Measurements from ENCODE around the gene PTPRG. TPM values are rescaled to one million over a fixed set of nuclear protein-coding genes. Genes with fewer than 3 reads are reported as not detected.

The PTPRG gene
- polyA plus RNA-seq, 3 donors: not detected

DNA sequence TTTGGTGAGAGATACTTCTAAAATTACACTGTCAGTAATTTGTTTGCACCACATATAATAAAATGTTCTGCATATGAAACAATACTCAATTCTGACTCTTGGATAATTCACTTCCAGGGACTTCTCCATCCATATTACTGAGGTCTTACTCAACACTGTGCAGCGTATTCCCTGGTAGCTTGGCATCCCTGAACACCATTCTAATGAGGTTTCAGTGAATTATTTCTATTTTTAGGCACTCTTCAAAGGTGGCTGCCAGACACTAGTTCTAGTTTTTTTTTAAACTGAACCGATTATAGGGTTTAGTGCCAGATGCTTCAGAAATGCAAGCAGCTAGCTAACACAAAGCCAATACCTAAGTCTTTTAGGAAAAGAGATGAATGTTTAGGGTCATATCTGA lies 528.7 kb downstream of the PTPRG start:
- peaks cover 2 to 4% of the 10 kb centered on the region in 2 donors for H3K9me3 ChIP-seq (replicated peaks in 1 of 2; ENCODE audit: control insufficient read depth in 1 of 2, insufficient read depth in 1 of 2, low read length in 2 of 2)
- no peaks in the 10 kb centered on the region for H4K20me1 ChIP-seq (ENCODE audit: insufficient read depth, low read length)
- intact Hi-C loops (cut with micrococcal nuclease): no loop called here
- Mint-ChIP-seq H3K4me1 (no peaks in the 10 kb centered on the region), H3K9me3 (peaks cover 0 to 11% (median 2%) of the 10 kb centered on the region in 7 donors), H3K4me3 (no peak overlapping the region), H3K27me3 (ENCODE audit: low read depth in 3 of 3) (peaks cover 0 to 1% (median 0%) of the 10 kb centered on the region in 3 donors), H3K27ac (no peak overlapping the region), H3K36me3 (no peaks in the 10 kb centered on the region)
- no peaks in the 10 kb centered on the region for H3K4me1 ChIP-seq (ENCODE audit: control insufficient read depth in 1 of 2, insufficient read depth in 2 of 2, low read length in 2 of 2)
- H3K4me3 ChIP-seq (replicated peaks in 1 of 3; ENCODE audit: low read depth in 2 of 3, low read length in 3 of 3): no peak overlapping the region
- H3K27ac ChIP-seq (ENCODE audit: low read depth in 1 of 2, low read length in 2 of 2): no peak overlapping the region
- H2AFZ ChIP-seq (ENCODE audit: insufficient read depth, low read depth, low read length, poor library complexity, severe bottlenecking): no peak overlapping the region
- no peak overlapping the region for H3K9ac ChIP-seq (ENCODE audit: insufficient read depth, low read length, poor library complexity, severe bottlenecking)
- no peaks in the 10 kb centered on the region for H3K36me3 ChIP-seq (replicated peaks in 1 of 2; ENCODE audit: control insufficient read depth in 1 of 2, insufficient read depth in 2 of 2, low read length in 2 of 2)
- no peak overlapping the region for H3K4me2 ChIP-seq (replicated peaks; ENCODE audit: extremely low read depth, low read length, poor library complexity, severe bottlenecking)
- TF ChIP-seq, protein P1, sequence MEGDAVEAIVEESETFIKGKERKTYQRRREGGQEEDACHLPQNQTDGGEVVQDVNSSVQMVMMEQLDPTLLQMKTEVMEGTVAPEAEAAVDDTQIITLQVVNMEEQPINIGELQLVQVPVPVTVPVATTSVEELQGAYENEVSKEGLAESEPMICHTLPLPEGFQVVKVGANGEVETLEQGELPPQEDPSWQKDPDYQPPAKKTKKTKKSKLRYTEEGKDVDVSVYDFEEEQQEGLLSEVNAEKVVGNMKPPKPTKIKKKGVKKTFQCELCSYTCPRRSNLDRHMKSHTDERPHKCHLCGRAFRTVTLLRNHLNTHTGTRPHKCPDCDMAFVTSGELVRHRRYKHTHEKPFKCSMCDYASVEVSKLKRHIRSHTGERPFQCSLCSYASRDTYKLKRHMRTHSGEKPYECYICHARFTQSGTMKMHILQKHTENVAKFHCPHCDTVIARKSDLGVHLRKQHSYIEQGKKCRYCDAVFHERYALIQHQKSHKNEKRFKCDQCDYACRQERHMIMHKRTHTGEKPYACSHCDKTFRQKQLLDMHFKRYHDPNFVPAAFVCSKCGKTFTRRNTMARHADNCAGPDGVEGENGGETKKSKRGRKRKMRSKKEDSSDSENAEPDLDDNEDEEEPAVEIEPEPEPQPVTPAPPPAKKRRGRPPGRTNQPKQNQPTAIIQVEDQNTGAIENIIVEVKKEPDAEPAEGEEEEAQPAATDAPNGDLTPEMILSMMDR (IDR thresholded peaks at IDR 0.05): no peak
- H3K79me2 ChIP-seq (ENCODE audit: insufficient read depth, low read length): no peaks in the 10 kb centered on the region
- H3K27me3 ChIP-seq (ENCODE audit: control insufficient read depth in 2 of 2, insufficient read depth in 2 of 2, low read length in 2 of 2): no peaks in the 10 kb centered on the region
- DNase-seq: no peak
- WGBS (ENCODE audit: insufficient coverage): no CpG with 5 or more reads among the region's 2 CpGs

DNA sequence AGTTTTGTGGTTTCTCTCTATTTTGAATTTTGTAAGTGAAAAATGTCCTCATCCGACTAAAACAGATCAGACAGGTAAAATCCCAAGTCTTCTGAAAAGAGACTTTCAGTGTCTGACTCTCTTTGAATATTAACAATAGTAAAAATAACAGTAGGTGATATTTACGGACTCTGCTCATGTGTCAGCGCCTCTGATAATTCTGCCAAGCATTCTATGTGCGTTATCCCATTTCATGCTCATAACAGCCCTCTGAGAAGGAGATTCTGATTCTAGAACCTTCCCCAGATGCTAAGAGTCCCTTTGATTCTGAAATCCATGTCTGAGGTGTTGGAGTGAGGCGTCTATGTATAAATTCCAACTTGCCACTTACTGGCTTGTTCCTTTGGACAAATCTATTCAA lies 529.1 kb downstream of the PTPRG start:
- Histone ChIP-seq H4K20me1 (ENCODE audit: insufficient read depth, low read length) (no peaks in the 10 kb centered on the region), H3K79me2 (ENCODE audit: insufficient read depth, low read length) (no peaks in the 10 kb centered on the region), H3K4me3 (replicated peaks in 1 of 3; ENCODE audit: low read depth in 2 of 3, low read length in 3 of 3) (no peak overlapping the region), H3K9me3 (replicated peaks in 1 of 2; ENCODE audit: control insufficient read depth in 1 of 2, insufficient read depth in 1 of 2, low read length in 2 of 2) (peaks cover 2 to 4% of the 10 kb centered on the region in 2 donors), H3K27me3 (ENCODE audit: control insufficient read depth in 2 of 2, insufficient read depth in 2 of 2, low read length in 2 of 2) (no peaks in the 10 kb centered on the region), H3K9ac (ENCODE audit: insufficient read depth, low read length, poor library complexity, severe bottlenecking) (no peak overlapping the region), H3K36me3 (replicated peaks in 1 of 2; ENCODE audit: control insufficient read depth in 1 of 2, insufficient read depth in 2 of 2, low read length in 2 of 2) (no peaks in the 10 kb centered on the region), H3K4me1 (ENCODE audit: control insufficient read depth in 1 of 2, insufficient read depth in 2 of 2, low read length in 2 of 2) (no peaks in the 10 kb centered on the region), H3K4me2 (replicated peaks; ENCODE audit: extremely low read depth, low read length, poor library complexity, severe bottlenecking) (no peak overlapping the region), H2AFZ (ENCODE audit: insufficient read depth, low read depth, low read length, poor library complexity, severe bottlenecking) (no peak overlapping the region), H3K27ac (ENCODE audit: low read depth in 1 of 2, low read length in 2 of 2) (no peak overlapping the region)
- Mint-ChIP-seq H3K36me3 (no peaks in the 10 kb centered on the region), H3K4me1 (no peaks in the 10 kb centered on the region), H3K27ac (no peak overlapping the region), H3K9me3 (peaks cover 0 to 11% (median 2%) of the 10 kb centered on the region in 7 donors), H3K27me3 (ENCODE audit: low read depth in 3 of 3) (peaks cover 0 to 1% (median 0%) of the 10 kb centered on the region in 3 donors), H3K4me3 (no peak overlapping the region)
- intact Hi-C loops (cut with micrococcal nuclease): no loop called here
- no CpG with 5 or more reads among the region's 5 CpGs for WGBS (ENCODE audit: insufficient coverage)
- TF ChIP-seq, protein P1 (IDR thresholded peaks at IDR 0.05): no peak
- no peak for DNase-seq
